GM12878 (cell line): ENCODE results near the gene SULF2. TPM values are rescaled to one million over a fixed set of nuclear protein-coding genes. Genes with fewer than 3 reads are reported as not detected.

Experiments used
- ATAC-seq: fragments of 200-7000 bp; cut with Tn5 transposase; 3 replicates; pipeline ENCODE4 v1.9.1; 2020; ENCODE audit warnings: mild to moderate bottlenecking, moderate library complexity
- BruUV-seq: library from RNA; stranded (reverse); fragments of 400-500 nt; replicated peaks from 2 replicates; lab custom pipeline; 2021; lab: Mats Ljungman, UMichigan
- CTCF ChIA-PET: fragments of 300-600 bp; sonication (Branson Sonifier 250); formaldehyde crosslinking; extraction: SDS; loops from one replicate; lab custom pipeline; 2021; ENCODE audit warnings: inconsistent platforms; lab: Yijun Ruan, JAX
- POLR2A ChIA-PET: fragments of 350-600 bp; formaldehyde crosslinking; extraction: SDS; loops from one replicate; lab custom pipeline; 2021; ENCODE audit warnings: inconsistent platforms; lab: Charles Lee
- RAD21 ChIA-PET: fragments of 300-600 bp; sonication (Branson Sonifier 250); formaldehyde crosslinking; loops from one replicate; lab custom pipeline; 2023; ENCODE audit warnings: antibody characterized with exemption; ENCODE audit not compliant: unreplicated experiment; lab: Charles Lee
- SMC1A ChIA-PET: fragments of 300-600 bp; sonication (Branson Sonifier 250); formaldehyde crosslinking; loops from one replicate; lab custom pipeline; 2023; ENCODE audit not compliant: unreplicated experiment, uncharacterized antibody; lab: Charles Lee
- DNase-seq: peaks from one replicate; pipeline ENCODE4 v3.0.0-alpha.2; 2011; ENCODE audit warnings: low read depth, low spot score
- FAIRE-seq: peaks from 3 replicates; lab custom pipeline; 2011; peaks lifted over from hg19 to GRCh38; lab: Jason Lieb, UNC
- H2AFZ ChIP-seq: 2 replicates; pipeline ENCODE4 v1.6.0; 2011; ENCODE audit warnings: low read depth, low read length, control low read depth; ENCODE audit not compliant: control insufficient read depth
- H3K27ac ChIP-seq: 2 replicates; pipeline ENCODE4 v1.5.1; 2011; ENCODE audit warnings: control low read depth; ENCODE audit not compliant: control insufficient read depth, insufficient read depth
- H3K27me3 ChIP-seq, 2 experiments: replicated peaks in 1 of 2; 2 replicates each; pipeline versions ENCODE4 v1.6.0 to v1.6.1; 2011; ENCODE audit warnings: low read length in 1 of 2; ENCODE audit not compliant: control insufficient read depth in 2 of 2, insufficient read depth in 2 of 2
- H3K36me3 ChIP-seq, 2 experiments: 2 replicates each; pipeline ENCODE4 v1.5.1; 2011; ENCODE audit warnings: low read length in 1 of 2; ENCODE audit not compliant: control insufficient read depth in 2 of 2, insufficient read depth in 2 of 2
- H3K4me1 ChIP-seq: 2 replicates; pipeline ENCODE4 v1.6.1; 2011; ENCODE audit warnings: mild to moderate bottlenecking, low read length, moderate library complexity, mixed read lengths; ENCODE audit not compliant: control insufficient read depth, insufficient read depth
- H3K4me2 ChIP-seq: 2 replicates; pipeline ENCODE4 v1.6.0; 2011; ENCODE audit warnings: control low read depth; ENCODE audit not compliant: control insufficient read depth, insufficient read depth
- H3K4me3 ChIP-seq: fragments of 200-600 bp; sonication (generic); 2 replicates; pipeline ENCODE4 v1.5.1; 2016
- H3K79me2 ChIP-seq: 2 replicates; pipeline ENCODE4 v1.6.0; 2011; ENCODE audit warnings: low read length; ENCODE audit not compliant: control insufficient read depth, insufficient read depth
- H3K9ac ChIP-seq: 2 replicates; pipeline ENCODE4 v1.8.0; 2011; ENCODE audit warnings: low read length, control low read depth, mixed read lengths; ENCODE audit not compliant: control insufficient read depth, insufficient read depth
- H3K9me3 ChIP-seq: replicated peaks from 3 replicates; pipeline ENCODE4 v1.5.1; 2011; ENCODE audit warnings: mild to moderate bottlenecking, low read length; ENCODE audit not compliant: control insufficient read depth, insufficient read depth
- H4K20me1 ChIP-seq: 2 replicates; pipeline ENCODE4 v1.6.0; 2011; ENCODE audit not compliant: control insufficient read depth, insufficient read depth
- ASH2L ChIP-seq: fragments of 300-600, 200-600 bp; sonication (generic); IDR thresholded peaks from 2 replicates; pipeline ENCODE4 v1.6.1; 2017; ENCODE audit warnings: low read depth, mild to moderate bottlenecking, borderline replicate concordance
- PML ChIP-seq: IDR thresholded peaks from 2 replicates; pipeline ENCODE4 v1.6.1; 2012; ENCODE audit warnings: low read length, inconsistent platforms
- WGBS: methylation state at CpG from one replicate; pipeline ENCODE4 v1.1.6; 2016; ENCODE audit warnings: low lambda C conversion rate; ENCODE audit not compliant: insufficient replicate concordance, insufficient coverage; ENCODE audit errors: missing lambda C conversion rate; 5-methylcytosine and 5-hydroxymethylcytosine counted together
- in situ Hi-C: fragments of 300-500 bp; cut with MboI; formaldehyde crosslinking; loops from 9 replicates; pipeline ENCODE4 v1.14.3; 2018; ENCODE audit warnings: mixed read lengths
- intact Hi-C: fragments of 100-400 bp; cut with micrococcal nuclease; formaldehyde crosslinking; loops from one replicate; pipeline ENCODE4 v1.14.2; 2022; ENCODE audit not compliant: unreplicated experiment
- polyA plus RNA-seq, 11 experiments: library from polyadenylated mRNA; depleted of rRNA in 4 of 11; unstranded in 6 of 11; stranded (reverse) in 5 of 11; fragments of >200 nt; fragmentation: Nextera tagmentation in 4 of 11; fragmentation: Illumina TruSeq in 1 of 11; extraction: Ambion mirVana in 4 of 11; extraction: Trizol in 1 of 11; gene quantifications; 1 replicate in 1 of 11; 2 replicates in 10 of 11; pipeline versions ENCODE4 v1.2.1 to v1.2.3, GENCODE V29; 2011 to 2016; ENCODE audit warnings: inconsistent platforms in 2 of 11, missing spikeins in 2 of 11, low read depth in 1 of 11
- total RNA-seq, 4 experiments: library from RNA; depleted of rRNA in 3 of 4; stranded (reverse); fragments of >200 nt in 3 of 4; fragmentation: Illumina TruSeq in 1 of 4; extraction: Trizol in 1 of 4; gene quantifications; 2 replicates each; pipeline versions ENCODE4 v1.2.1 to v1.2.3, GENCODE V29; 2013 to 2021
- TF ChIP-seq, protein P1 (sequence below): fragments of 450-650 bp; IDR thresholded peaks from 2 replicates; pipeline ENCODE4 v1.6.1; 2017; ENCODE audit warnings: low read depth, mild to moderate bottlenecking, moderate library complexity
- TF ChIP-seq, protein P2 (sequence below): fragments of 450-650 bp; IDR thresholded peaks from 2 replicates; pipeline ENCODE4 v1.6.1; 2017; ENCODE audit warnings: mild to moderate bottlenecking, moderate library complexity

The SULF2 gene
- total and polyA plus RNA-seq, 10 of the 15 experiments (the other 5 are each of a cell fraction or from before 2014, with no cell fraction given): 0.69 to 4.1 (median 1.6) TPM

DNA sequence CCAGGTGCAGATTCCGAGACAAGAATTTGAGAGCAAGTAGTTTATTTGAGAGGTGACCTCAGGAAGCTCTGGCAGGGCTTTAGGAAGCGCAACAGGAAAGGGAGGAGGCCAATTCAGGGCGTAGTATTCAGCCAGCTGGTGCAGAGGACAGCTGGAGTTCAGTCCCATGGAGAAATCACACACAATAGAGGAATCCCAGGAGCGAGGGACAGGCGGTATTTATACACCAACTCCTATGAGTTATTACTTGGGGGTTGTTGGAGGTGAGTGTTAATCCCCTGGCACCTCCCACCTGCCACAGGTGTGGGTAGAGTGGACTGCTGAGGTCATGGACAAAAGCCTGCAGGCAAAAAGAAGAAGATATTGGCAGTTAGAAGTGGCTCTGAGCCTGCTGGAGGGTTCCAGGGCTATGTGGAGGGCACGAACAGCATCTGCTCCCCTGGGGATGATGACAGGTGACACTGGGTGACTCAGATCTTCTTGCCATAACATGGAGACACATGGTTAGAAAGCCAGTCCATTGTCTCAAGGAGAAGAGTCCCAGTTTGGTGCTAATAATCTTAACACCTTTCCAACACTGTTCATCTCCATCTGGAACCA lies 13.9 kb upstream of the SULF2 start:
- TF ChIP-seq PML (no peak), ASH2L (no peak)
- TF ChIP-seq, protein P1, sequence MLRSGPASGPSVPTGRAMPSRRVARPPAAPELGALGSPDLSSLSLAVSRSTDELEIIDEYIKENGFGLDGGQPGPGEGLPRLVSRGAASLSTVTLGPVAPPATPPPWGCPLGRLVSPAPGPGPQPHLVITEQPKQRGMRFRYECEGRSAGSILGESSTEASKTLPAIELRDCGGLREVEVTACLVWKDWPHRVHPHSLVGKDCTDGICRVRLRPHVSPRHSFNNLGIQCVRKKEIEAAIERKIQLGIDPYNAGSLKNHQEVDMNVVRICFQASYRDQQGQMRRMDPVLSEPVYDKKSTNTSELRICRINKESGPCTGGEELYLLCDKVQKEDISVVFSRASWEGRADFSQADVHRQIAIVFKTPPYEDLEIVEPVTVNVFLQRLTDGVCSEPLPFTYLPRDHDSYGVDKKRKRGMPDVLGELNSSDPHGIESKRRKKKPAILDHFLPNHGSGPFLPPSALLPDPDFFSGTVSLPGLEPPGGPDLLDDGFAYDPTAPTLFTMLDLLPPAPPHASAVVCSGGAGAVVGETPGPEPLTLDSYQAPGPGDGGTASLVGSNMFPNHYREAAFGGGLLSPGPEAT: no peak
- TF ChIP-seq, protein P2, sequence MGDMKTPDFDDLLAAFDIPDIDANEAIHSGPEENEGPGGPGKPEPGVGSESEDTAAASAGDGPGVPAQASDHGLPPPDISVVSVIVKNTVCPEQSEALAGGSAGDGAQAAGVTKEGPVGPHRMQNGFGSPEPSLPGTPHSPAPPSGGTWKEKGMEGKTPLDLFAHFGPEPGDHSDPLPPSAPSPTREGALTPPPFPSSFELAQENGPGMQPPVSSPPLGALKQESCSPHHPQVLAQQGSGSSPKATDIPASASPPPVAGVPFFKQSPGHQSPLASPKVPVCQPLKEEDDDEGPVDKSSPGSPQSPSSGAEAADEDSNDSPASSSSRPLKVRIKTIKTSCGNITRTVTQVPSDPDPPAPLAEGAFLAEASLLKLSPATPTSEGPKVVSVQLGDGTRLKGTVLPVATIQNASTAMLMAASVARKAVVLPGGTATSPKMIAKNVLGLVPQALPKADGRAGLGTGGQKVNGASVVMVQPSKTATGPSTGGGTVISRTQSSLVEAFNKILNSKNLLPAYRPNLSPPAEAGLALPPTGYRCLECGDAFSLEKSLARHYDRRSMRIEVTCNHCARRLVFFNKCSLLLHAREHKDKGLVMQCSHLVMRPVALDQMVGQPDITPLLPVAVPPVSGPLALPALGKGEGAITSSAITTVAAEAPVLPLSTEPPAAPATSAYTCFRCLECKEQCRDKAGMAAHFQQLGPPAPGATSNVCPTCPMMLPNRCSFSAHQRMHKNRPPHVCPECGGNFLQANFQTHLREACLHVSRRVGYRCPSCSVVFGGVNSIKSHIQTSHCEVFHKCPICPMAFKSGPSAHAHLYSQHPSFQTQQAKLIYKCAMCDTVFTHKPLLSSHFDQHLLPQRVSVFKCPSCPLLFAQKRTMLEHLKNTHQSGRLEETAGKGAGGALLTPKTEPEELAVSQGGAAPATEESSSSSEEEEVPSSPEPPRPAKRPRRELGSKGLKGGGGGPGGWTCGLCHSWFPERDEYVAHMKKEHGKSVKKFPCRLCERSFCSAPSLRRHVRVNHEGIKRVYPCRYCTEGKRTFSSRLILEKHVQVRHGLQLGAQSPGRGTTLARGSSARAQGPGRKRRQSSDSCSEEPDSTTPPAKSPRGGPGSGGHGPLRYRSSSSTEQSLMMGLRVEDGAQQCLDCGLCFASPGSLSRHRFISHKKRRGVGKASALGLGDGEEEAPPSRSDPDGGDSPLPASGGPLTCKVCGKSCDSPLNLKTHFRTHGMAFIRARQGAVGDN: no peak
- TF ChIP-seq, all 136 proteins: peak for 0
- no peak overlapping the region for H3K9ac ChIP-seq
- H3K4me3 ChIP-seq: no peak overlapping the region
- H3K27me3 ChIP-seq: no peaks in the 10 kb centered on the region; a peak in 1 of 4 replicates
- FAIRE-seq (peak; percentile 76), DNase-seq (no peak), ATAC-seq (no peak)
- no peak overlapping the region for H3K4me2 ChIP-seq
- CTCF ChIA-PET: no interaction called here
- H3K36me3 ChIP-seq: no peaks in the 10 kb centered on the region
- no peaks in the 10 kb centered on the region for H3K4me1 ChIP-seq
- no TSS peak for BruUV-seq
- WGBS: 0% methylated on average over 6 of the region's 6 CpGs
- H3K27ac ChIP-seq: no peak overlapping the region
- H3K79me2 ChIP-seq: no peaks in the 10 kb centered on the region
- H3K9me3 ChIP-seq: no peaks in the 10 kb centered on the region
- RAD21 ChIA-PET: no interaction called here
- POLR2A ChIA-PET: no interaction called here
- H2AFZ ChIP-seq: no peak overlapping the region
- in situ Hi-C loops: no loop called here
- no peaks in the 10 kb centered on the region for H4K20me1 ChIP-seq
- SMC1A ChIA-PET: no interaction called here
- intact Hi-C loops: no loop called here
